GM12864 (cell line): Measurements from ENCODE around the gene RAB7A.
"Not testable (repeated sequence)": the region's sequence is repeated elsewhere in the genome, so short reads cannot be mapped to it uniquely, and the experiment has no call there.

Experiments
- DNase-seq: peaks from one replicate; pipeline ENCODE4 v3.0.0-alpha.2; 2011; ENCODE audit warnings: low read depth
- H3K4me3 ChIP-seq: 2 replicates; pipeline ENCODE4 v1.5.1; 2011; ENCODE audit warnings: mild to moderate bottlenecking, low read depth, low read length, control low read depth
- TF ChIP-seq, protein P1 (sequence below): IDR thresholded peaks from 2 replicates; pipeline ENCODE4 v1.5.1; 2011; ENCODE audit warnings: low read depth, mild to moderate bottlenecking, moderate library complexity, low read length, control low read depth, inconsistent platforms; ENCODE audit errors: missing control alignments

RAB7A gene

DNA sequence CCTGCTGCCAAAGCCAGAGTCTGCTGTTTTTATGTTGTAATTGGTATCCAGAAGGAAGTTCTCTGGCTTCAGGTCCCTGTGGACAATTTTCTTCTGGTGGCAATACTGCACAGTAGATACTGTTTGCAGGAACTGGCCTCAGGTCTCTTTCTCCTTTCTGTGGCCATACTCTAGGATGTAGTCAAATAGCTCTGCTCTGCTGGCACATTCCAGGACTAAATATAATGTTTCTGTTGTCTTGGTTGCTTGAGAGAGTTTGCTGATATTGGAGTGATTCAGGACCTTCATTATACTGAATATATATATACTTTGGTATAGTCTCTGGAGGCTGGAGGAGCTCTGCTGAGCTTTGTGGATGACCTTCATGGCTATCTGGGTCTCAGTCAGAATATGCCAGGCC is 23.1 kb downstream of the RAB7A start:
- H3K4me3 ChIP-seq = no peak overlapping the region
- no peak for DNase-seq
- TF ChIP-seq, protein P1, sequence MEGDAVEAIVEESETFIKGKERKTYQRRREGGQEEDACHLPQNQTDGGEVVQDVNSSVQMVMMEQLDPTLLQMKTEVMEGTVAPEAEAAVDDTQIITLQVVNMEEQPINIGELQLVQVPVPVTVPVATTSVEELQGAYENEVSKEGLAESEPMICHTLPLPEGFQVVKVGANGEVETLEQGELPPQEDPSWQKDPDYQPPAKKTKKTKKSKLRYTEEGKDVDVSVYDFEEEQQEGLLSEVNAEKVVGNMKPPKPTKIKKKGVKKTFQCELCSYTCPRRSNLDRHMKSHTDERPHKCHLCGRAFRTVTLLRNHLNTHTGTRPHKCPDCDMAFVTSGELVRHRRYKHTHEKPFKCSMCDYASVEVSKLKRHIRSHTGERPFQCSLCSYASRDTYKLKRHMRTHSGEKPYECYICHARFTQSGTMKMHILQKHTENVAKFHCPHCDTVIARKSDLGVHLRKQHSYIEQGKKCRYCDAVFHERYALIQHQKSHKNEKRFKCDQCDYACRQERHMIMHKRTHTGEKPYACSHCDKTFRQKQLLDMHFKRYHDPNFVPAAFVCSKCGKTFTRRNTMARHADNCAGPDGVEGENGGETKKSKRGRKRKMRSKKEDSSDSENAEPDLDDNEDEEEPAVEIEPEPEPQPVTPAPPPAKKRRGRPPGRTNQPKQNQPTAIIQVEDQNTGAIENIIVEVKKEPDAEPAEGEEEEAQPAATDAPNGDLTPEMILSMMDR = no peak

DNA sequence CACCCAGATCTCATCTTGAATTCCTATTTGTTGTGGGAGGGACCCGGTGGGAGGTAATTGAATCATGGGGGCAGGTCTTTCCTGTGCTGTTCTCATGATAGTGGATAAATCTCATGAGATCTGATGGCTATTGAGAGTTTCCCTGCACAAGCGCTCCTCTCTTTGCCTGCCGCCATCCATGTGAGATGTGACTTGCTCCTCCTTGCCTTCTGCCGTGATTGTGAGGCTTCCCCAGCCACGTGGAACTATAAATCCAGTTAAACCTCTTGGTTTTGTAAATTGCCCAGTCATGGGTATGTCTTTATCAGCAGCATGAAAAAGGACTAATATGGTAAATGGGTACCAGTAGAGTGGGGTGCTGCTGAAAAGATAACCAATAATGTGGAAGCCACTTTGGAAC is 23.6 kb downstream of the RAB7A start:
- DNase-seq = not testable (repeated sequence)

DNA sequence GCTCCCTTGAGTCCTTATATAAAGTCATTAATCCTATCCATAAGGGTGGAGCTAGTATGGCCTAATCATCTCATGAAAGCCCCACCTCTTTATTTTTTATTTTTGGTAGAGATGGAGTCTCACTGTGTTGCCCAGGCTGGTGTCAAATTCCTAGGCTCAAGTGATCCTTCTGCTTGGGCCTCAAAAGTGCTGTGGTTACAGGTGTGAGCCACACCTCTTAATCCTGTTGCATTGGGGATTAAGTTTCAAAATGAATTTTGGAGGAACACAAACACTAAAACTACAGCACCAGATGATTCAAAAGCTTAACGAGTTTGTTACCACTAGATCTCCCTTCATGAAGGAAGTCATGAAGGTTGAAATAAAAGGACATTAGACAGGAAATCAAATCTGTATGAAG is 27.7 kb downstream of the RAB7A start:
- no peak overlapping the region for H3K4me3 ChIP-seq
- TF ChIP-seq, protein P1 = no peak
- no peak for DNase-seq

More for the DNA sequence above, 23.6 kb downstream of the RAB7A start:
- not testable (repeated sequence) for H3K4me3 ChIP-seq

DNA sequence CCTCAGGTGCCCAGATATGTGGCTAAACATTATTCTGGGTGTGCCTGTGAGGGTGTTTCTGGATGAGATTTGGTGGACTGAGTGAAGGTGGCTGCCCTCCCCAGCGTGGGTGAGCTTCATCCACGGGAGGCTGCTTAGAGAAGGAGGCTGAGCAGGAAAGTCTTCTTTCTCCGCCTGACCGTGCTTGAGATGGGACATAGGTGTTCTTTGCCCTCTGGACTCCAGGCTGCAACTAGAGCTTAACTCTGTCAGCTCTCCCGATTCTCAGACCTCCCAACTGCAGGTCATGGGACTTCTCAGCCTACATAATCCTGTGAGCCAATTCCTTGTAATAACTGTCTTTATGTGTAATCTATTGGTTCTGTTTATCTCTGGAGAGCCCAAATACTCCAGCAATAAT is 34.1 kb downstream of the RAB7A start:
- H3K4me3 ChIP-seq = no peak overlapping the region
- no peak for DNase-seq
- TF ChIP-seq, protein P1 = no peak

DNA sequence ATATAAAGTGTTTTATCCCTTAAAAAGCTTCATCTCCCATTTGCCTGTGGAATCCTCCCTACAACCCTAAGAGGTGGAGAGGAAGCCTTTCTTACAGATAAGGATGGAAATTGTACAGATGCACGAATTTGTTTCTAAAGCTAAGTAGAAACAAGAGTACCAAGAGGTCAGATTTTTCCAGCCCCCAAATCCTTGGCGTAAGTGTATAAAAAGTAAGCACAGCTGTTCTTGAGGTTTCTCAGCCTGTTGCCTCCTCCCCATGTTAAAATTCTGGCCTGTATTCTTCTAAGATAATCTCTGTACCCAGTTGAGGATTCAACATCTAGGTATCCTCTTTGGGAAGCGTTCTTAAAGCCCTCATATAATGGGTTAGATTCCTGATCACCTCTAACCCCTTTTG is 34.9 kb downstream of the RAB7A start:
- TF ChIP-seq, protein P1 = no peak
- DNase-seq = no peak
- H3K4me3 ChIP-seq = no peak overlapping the region

DNA sequence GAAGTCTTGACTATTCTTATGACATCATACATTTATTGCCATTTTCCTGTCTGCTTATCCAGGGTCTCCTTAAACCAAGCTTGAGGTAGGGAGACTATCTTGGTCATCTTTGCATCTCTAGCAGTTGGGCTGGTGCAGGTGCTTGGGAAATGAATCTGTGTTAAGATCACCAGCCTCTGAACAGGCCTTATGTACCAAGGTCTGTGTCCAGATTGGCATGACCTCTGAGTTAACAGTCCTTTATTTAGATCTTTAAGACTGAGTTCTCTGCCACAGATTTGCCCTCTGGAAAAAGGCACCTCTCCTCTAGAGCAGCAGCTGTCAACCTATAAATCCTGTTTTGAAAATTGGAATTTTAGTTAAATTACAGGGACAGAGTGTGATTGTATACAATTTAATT is 35.4 kb downstream of the RAB7A start:
- DNase-seq = no peak
- TF ChIP-seq, protein P1 = no peak
- H3K4me3 ChIP-seq = no peak overlapping the region

DNA sequence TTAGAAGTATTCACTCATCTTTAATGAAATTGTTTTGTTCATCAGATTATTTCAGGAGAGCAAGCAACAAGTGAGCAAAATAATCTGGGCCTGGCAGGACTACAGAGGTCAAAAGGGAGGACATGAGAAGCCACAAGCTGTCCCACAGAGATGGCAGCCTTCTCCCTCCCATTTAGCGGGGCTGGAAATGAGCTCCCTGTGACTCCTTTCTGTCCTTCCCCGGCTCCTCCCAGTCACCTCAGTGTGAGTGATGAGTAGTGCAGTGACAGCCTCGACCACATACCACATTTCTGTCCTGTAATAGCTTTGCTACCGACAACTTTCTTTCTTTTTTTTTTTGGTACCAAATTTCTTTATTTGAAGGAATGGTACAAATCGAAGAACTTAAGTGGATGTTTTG is 38.0 kb downstream of the RAB7A start:
- DNase-seq = no peak
- no peak overlapping the region for H3K4me3 ChIP-seq
- TF ChIP-seq, protein P1 = no peak

DNA sequence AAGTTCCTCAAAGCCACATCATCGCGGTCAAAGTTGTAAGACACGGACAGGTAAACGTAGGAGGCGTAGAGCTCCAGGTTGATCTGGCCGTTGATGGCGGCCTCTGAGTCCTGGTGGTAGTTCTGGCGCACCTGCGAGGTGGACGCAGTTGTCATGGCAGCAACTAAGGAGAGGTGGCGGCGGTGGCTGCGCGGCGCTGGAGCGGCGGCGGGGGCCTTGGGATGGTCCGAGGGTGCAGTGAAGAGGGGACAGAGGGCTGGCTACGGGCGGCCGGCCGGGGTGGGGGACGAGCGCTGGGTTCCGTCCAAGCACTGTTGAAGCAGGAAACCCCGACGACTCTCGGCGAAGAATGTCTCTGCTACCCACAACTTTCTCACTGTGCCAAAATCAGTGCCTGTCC is 38.9 kb downstream of the RAB7A start:
- DNase-seq = no peak
- TF ChIP-seq, protein P1 = no peak
- H3K4me3 ChIP-seq = no peak overlapping the region
